ENCODE data around the gene CUBN. TPM values are rescaled to one million over a fixed set of nuclear protein-coding genes. Genes with fewer than 3 reads are reported as not detected.

The CUBN gene
- total and polyA plus RNA-seq, 9 of the 15 experiments (the other 6 are each of a cell fraction or from before 2014, with no cell fraction given) = 0.04 to 0.33 (median 0.09) TPM

- TF ChIP-seq E2F8 (IDR thresholded peaks at IDR 0.05; ENCODE audit: low read depth, partially characterized antibody) (no peak), MGA (IDR thresholded peaks at IDR 0.05) (no peak), MAFG (tag; conservative IDR thresholded peaks at IDR 0.05) (peak; percentile 81), POLR2AphosphoS5 (IDR thresholded peaks at IDR 0.05; ENCODE audit: control insufficient read depth, insufficient read depth, low read depth, low read length) (no peak), OTX1 (CRISPR knock-in tag; IDR thresholded peaks at IDR 0.05) (no peak), SRSF1 (IDR thresholded peaks at IDR 0.05; ENCODE audit: low read depth, low read length) (no peak), MECOM (CRISPR knock-in tag; IDR thresholded peaks at IDR 0.05) (no peak), USF1 (CRISPR knock-in tag; IDR thresholded peaks at IDR 0.05) (no peak), TSHZ1 (CRISPR knock-in tag; IDR thresholded peaks at IDR 0.05) (no peak), DPF2 (IDR thresholded peaks at IDR 0.05) (peak; percentile 76)
Observed at GRCh38 chr10:17049195-17049594, 80.4 kb downstream of the CUBN start (continued).

All from K562 (cell line).